ENCODE results near the gene ENPP3.

- TF ChIP-seq, protein P1, sequence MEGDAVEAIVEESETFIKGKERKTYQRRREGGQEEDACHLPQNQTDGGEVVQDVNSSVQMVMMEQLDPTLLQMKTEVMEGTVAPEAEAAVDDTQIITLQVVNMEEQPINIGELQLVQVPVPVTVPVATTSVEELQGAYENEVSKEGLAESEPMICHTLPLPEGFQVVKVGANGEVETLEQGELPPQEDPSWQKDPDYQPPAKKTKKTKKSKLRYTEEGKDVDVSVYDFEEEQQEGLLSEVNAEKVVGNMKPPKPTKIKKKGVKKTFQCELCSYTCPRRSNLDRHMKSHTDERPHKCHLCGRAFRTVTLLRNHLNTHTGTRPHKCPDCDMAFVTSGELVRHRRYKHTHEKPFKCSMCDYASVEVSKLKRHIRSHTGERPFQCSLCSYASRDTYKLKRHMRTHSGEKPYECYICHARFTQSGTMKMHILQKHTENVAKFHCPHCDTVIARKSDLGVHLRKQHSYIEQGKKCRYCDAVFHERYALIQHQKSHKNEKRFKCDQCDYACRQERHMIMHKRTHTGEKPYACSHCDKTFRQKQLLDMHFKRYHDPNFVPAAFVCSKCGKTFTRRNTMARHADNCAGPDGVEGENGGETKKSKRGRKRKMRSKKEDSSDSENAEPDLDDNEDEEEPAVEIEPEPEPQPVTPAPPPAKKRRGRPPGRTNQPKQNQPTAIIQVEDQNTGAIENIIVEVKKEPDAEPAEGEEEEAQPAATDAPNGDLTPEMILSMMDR (conservative IDR thresholded peaks at IDR 0.05; ENCODE audit: low read depth, low read length): no peak
- no peak for TF ChIP-seq EZH2 (IDR thresholded peaks at IDR 0.05; ENCODE audit: borderline replicate concordance, low read depth, low read length, poor library complexity, severe bottlenecking)
These were observed 14.7 kb downstream of the ENPP3 start for GRCh38 chr6:131651782-131652181.

Measured in A673 (cell line).